Hematopoietic multipotent progenitor cell treated with erythropoietin and hydrocortisone succinate and interleukin-3 and kit ligand, for 4 days (in vitro differentiated cells): ENCODE results near the gene ZNF22.
A peak's percentile ranks its signal among the peaks of the same experiment; 100 is the strongest.
"Not testable (repeated sequence)": the region's sequence is repeated elsewhere in the genome, so short reads cannot be mapped to it uniquely, and the experiment has no call there.

Source experiments
- DNase-seq: peaks from one replicate; pipeline ENCODE4 v3.0.0-alpha.2; 2015

ZNF22 gene

GRCh38 chr10:44992732-44993225 is 7.9 kb upstream of the ZNF22 start:
- no peak for DNase-seq

DNA sequence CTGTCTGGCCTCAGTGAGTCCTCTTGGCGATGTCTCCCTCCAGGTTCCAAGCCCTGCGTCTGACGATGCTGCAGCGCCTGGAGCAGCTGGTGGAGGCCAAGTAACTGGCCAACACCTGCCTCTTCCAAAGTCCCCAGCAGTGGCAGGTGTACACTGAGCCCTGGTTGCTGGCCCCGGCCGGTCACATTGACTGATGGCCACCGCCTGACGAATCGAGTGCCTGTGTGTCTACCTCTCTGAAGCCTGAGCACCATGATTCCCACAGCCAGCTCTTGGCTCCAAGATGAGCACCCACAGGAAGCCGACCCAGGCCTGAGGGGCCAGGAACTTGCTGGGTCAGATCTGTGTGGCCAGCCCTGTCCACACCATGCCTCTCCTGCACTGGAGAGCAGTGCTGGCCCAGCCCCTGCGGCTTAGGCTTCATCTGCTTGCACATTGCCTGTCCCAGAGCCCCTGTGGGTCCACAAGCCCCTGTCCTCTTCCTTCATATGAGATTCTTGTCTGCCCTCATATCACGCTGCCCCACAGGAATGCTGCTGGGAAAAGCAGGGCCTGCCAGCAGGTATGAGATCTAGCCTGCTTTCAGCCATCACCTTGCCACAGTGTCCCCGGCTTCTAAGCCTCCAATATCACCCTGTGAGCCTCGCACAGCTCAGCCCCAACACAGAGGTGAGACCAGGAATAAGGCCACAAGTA is 7.3 kb upstream of the ZNF22 start:
- no peak for DNase-seq

- DNase-seq, result no peak
Measured at GRCh38 chr10:44993922-44994751, 6.6 kb upstream of the ZNF22 start.

GRCh38 chr10:44994752-44995530 is 5.8 kb upstream of the ZNF22 start:
- no peak for DNase-seq

DNA sequence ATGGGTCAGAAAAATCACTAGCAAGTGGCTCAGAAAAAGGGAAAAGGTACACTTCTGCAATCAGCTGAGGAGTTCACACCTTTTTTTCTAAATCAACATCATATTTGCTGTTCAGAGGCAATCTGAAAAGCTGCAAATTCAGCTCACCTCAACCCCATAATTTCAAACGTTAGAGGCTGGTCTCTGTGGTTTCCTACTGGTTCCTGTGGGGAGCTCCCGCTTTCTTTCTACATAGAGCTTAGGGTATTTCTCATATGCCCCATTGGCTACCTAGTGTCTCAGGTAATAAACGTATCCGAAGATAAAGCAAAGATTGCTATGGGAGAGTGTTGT is 5.2 kb upstream of the ZNF22 start:
- no peak for DNase-seq

DNA sequence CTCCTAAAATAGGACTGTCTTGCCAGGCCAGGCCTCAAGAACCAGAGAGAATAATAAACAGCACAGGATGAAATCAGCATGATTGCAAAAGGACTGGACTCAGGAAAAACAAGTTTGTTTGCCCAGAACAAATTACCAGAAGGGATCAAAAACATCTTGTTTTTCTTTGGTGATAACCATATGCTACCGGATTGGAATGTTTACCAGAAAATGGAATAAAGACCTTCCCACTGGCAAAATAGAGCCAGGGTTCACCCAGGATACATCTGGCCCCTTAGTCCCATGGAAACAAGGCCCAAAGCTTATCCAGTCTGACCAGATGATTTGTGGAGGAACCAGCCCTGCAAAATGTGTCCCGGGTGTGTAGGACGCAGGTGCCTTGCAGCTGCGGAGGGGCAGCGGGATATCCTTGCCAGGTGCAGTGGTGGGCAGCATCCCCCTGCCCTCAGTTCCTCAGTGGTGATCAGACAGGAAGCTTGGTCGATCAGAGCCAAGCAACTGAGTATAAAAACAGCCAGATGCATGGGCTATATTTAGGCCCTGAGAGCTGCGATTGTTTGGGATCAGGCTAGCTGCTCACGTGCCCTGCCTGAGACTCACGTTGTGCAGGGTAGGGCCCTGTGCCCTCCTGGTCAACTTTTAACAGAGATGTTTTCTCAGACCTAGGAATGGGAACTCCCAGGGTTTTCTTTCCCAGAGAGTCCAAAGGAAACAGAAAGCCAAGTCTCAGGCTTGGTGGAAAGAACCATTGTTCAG is 4.6 kb upstream of the ZNF22 start:
- DNase-seq, result peak; percentile 38

DNA sequence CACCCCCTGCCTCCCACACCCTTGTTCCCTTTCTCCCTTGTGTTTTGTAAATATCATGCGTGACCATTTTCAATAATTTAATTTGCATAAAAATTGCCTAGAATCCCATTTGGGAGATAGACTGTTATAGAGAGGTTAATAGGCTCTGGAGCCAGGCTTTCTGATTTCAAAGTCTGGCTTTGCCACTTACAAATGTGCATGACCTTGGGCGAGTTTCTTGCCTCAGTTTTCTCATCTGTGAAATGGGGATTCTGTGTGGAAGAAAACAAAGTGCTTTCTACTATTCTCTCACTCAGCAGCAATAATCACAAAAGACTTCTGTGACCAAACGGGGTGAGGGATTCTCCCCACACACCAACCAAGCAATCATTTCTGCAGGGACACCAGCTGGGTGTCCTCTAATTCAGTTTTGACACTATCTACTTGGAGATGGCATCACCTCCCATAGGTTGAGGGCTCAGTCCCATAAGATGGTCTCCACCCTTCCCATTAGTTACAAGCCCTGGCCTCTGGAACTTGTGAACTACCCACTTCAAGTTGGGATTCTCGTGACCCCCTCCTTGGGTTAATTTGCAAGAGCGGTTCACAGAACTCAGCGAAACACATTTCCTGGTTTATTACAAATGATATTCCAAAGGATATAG is 3.5 kb upstream of the ZNF22 start:
- no peak for DNase-seq

DNA sequence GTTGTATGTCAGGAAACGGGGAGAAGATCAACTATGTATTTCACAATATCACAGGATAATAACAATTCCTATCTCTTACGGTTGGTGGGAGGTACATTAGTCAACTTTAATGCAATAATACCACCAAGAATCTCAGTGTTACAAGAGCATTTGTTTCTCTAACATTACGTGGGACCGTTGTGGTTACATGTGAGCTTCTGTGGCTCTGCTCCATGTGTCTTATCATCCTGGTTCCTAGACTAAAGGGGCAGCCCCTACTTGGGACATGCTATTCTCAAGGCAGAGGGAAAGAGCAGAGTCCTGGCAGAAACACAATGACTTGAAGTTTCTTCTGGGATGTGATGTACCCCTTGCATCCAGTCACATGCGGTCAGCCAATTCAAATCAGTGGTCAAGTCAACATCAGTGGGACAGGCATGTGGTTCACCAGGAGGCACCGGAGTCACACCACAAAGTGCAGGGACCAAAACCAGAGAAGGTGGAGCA is 2.5 kb upstream of the ZNF22 start:
- no peak for DNase-seq

GRCh38 chr10:45000138-45000751 is 478 bp upstream of the ZNF22 start:
- no peak for DNase-seq

- peak; percentile 72 for DNase-seq
Measured at GRCh38 chr10:45001381-45002148, 842 bp downstream of the ZNF22 start.

DNA sequence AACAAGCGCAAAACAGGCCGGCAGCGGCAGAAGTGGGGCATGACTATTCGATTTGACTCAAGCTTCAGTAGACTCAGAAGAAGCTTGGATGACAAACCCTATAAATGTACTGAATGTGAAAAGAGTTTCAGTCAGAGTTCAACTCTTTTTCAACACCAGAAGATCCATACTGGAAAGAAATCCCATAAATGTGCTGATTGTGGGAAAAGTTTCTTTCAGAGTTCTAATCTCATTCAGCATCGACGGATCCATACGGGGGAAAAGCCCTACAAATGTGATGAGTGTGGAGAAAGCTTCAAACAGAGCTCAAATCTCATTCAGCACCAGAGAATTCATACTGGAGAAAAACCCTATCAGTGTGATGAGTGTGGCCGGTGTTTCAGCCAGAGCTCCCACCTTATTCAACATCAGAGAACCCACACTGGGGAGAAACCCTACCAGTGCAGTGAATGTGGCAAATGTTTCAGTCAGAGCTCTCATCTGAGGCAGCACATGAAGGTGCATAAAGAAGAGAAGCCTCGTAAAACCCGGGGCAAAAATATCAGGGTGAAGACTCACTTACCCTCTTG is 2.8 kb downstream of the ZNF22 start:
- no peak for DNase-seq

- no peak for DNase-seq
Measured at GRCh38 chr10:45004661-45005060, 3.9 kb downstream of the ZNF22 start.

DNA sequence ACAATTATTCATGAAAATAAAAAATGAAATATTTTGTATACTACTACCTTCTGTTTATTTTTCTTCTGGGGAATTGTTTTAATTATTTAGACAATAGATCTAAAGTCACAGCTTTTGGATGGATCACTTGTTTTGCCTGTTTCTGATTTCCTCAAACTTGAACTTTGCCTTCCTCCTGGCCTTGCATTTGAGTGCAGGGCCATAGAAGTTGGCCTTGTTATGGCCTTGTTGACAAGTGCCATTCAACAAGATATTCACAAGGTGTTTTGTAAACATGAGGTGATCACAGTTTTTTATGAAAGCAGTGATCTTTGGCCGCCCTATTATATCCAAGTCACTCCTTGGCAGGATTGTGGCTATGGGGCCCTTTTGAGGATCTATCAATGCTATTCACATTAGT is 4.6 kb downstream of the ZNF22 start:
- no peak for DNase-seq

DNA sequence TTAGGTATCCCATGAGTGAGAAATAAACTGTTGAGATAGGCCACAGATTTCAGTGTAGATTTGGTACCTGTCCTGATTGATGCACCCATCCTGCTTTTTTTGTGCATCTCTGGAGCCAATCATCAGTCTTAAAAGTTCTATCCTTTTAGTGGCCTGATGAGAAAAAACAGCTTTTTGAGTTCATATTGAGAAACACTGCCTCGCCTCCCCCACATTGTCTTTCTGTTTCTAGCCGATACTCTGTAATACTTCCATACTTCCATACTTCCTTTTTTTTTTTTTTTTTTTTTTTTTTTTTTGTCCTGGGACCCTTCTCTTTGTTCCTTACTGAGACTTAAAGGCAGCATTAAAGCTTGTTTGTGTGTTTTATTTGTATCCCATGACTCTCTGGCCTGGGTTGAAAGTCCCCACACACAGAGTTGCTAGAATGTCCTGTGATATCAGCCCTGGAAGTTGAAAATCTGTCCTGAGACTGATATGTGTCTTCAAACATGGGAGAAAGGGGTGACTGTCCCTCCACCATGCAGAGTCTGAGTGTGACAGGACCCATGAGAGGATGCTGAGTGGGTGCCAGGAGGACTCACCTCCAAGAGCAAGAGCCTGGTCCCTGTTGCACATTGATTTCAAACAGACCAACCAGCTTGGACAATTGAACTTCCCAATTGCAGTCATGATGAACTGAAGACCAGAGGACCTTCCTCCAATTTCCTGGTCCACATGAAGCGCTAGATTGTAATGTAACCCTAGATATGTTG is 5.7 kb downstream of the ZNF22 start:
- no peak for DNase-seq

DNA sequence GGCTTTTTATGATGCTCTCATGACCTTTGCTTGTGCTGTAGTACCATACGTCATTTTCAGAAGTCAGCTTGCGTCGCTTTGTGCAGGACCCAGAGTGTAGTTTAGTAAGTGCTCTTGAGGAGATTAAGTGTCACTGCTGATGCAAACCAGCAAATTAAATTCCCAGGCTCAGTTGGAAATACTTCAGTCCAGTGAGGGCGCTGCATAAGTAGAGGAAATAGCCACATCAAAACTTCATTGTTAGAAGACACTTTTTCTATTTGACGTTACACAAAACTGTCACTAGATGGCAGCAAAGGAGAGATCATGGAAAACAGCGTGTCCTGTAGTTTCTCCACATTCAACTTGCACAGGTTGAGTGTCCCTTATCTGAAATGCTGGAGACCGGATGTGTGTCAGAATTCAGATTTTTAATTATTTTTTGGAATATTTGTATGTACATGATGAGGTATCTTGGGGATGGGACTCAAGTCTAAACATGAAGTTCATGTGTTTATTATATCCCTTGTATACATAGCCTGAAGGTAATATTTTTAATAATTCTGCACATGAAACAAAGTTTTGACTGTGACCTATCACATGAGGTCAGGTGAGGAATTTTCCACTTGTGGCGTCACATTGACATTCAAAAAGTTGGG is 7.9 kb downstream of the ZNF22 start:
- DNase-seq, result peak; percentile 94

- DNase-seq, result not testable (repeated sequence)
Measured at GRCh38 chr10:45014557-45014956, 13.8 kb downstream of the ZNF22 start.

DNA sequence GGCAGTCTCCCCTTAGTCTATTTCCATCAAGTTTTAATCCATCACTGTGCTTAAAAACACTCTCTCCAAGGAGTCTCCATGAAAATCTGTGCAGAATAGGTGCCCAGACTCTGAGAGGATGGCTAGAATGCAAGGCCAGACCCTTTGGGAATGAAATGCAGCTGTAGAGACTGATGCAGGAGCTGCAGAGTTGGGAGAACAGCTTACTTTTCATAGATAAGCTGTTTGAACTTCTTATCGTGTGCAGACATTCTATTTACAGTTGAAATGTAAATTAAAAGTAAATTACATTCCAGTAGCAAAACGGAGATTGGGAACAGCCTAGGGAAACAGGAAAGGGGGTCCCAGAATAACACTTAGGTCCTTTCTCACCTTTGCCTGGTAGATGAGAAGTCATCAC is 14.9 kb downstream of the ZNF22 start:
- no peak for DNase-seq

GRCh38 chr10:45023426-45023825 is 22.7 kb downstream of the ZNF22 start:
- no peak for DNase-seq

- no peak for DNase-seq
Measured at GRCh38 chr10:45034301-45034700, 33.6 kb downstream of the ZNF22 start.
